HEK293 (cell line): ENCODE measurements around the gene PLAAT4.

Source experiments
- INSM2 ChIP-seq: fragments of 450-650 bp; formaldehyde crosslinking; IDR thresholded peaks from 2 replicates; pipeline ENCODE4 v1.5.1; 2016; ENCODE audit warnings: missing biosample characterization, missing genetic modification characterization
- KLF10 ChIP-seq: fragments of 450-650 bp; IDR thresholded peaks from 2 replicates; pipeline ENCODE4 v1.5.1; 2018; ENCODE audit warnings: missing biosample characterization, mild to moderate bottlenecking, missing genetic modification characterization
- TCF7L2 ChIP-seq: IDR thresholded peaks from 2 replicates; pipeline ENCODE4 v1.6.1; 2011; ENCODE audit warnings: low read depth, mild to moderate bottlenecking, inconsistent platforms, low read length, moderate library complexity, borderline replicate concordance
- WT1 ChIP-seq: fragments of 450-650 bp; formaldehyde crosslinking; IDR thresholded peaks from 2 replicates; pipeline ENCODE4 v1.5.1; 2016; ENCODE audit warnings: missing biosample characterization, missing genetic modification characterization
- YY1 ChIP-seq: fragments of 450-650 bp; formaldehyde crosslinking; IDR thresholded peaks from 2 replicates; pipeline ENCODE4 v1.5.1; 2018; ENCODE audit warnings: missing biosample characterization, missing genetic modification characterization
- ZNF223 ChIP-seq: fragments of 450-650 bp; formaldehyde crosslinking; IDR thresholded peaks from 2 replicates; pipeline ENCODE4 v1.5.1; 2016; ENCODE audit warnings: missing biosample characterization, missing genetic modification characterization
- ZNF292 ChIP-seq: fragments of 450-650 bp; formaldehyde crosslinking; IDR thresholded peaks from 2 replicates; pipeline ENCODE4 v1.5.1; 2016; ENCODE audit warnings: low read depth, missing biosample characterization, missing genetic modification characterization, borderline replicate concordance
- ZNF398 ChIP-seq: fragments of 450-650 bp; formaldehyde crosslinking; IDR thresholded peaks from 2 replicates; pipeline ENCODE4 v1.5.1; 2017; ENCODE audit warnings: missing biosample characterization, missing genetic modification characterization
- ZNF501 ChIP-seq: fragments of 450-650 bp; formaldehyde crosslinking; IDR thresholded peaks from 2 replicates; pipeline ENCODE4 v1.5.1; 2016; ENCODE audit warnings: missing biosample characterization, missing genetic modification characterization
- ZNF561 ChIP-seq: fragments of 450-650 bp; IDR thresholded peaks from 2 replicates; pipeline ENCODE4 v1.5.1; 2018; ENCODE audit warnings: missing biosample characterization, missing genetic modification characterization, borderline replicate concordance
- ZNF701 ChIP-seq: fragments of 450-650 bp; formaldehyde crosslinking; IDR thresholded peaks from 2 replicates; pipeline ENCODE4 v1.5.1; 2016; ENCODE audit warnings: missing biosample characterization, missing genetic modification characterization
- TF ChIP-seq, protein P1 (sequence below): fragments of 450-650 bp; formaldehyde crosslinking; IDR thresholded peaks from 2 replicates; pipeline ENCODE4 v1.5.1; 2016; ENCODE audit warnings: missing biosample characterization, missing genetic modification characterization

DNA sequence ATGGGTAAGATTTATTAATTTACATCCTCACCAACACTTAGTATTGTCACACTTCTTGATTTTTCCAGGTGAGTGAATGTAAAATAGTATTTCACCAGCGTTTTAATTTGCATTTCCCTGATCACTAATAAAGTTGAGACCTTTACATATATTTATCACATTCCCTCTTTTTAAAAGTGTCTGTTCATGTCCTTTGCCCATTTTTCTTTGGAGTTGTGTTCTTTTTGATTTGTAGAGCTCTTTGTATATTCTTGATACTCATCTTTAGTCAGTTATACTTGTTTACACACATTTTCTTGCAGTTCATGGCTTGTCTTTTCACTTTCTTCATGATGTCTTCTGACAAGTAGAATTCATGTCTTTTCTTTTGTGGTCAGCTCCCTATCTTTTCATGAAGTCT, 43.5 kb upstream of the PLAAT4 start:
- TF ChIP-seq, protein P1, sequence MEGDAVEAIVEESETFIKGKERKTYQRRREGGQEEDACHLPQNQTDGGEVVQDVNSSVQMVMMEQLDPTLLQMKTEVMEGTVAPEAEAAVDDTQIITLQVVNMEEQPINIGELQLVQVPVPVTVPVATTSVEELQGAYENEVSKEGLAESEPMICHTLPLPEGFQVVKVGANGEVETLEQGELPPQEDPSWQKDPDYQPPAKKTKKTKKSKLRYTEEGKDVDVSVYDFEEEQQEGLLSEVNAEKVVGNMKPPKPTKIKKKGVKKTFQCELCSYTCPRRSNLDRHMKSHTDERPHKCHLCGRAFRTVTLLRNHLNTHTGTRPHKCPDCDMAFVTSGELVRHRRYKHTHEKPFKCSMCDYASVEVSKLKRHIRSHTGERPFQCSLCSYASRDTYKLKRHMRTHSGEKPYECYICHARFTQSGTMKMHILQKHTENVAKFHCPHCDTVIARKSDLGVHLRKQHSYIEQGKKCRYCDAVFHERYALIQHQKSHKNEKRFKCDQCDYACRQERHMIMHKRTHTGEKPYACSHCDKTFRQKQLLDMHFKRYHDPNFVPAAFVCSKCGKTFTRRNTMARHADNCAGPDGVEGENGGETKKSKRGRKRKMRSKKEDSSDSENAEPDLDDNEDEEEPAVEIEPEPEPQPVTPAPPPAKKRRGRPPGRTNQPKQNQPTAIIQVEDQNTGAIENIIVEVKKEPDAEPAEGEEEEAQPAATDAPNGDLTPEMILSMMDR = no peak
- TF ChIP-seq ZNF561 (tag by site-specific recombination) = no peak
- TF ChIP-seq ZNF398 (tag by site-specific recombination) = no peak
- TF ChIP-seq ZNF701 (tag by site-specific recombination) = no peak
- no peak for TF ChIP-seq ZNF292 (tag by site-specific recombination)
- TF ChIP-seq WT1 (tag by site-specific recombination) = no peak
- no peak for TF ChIP-seq YY1 (tag by site-specific recombination)
- no peak for TF ChIP-seq TCF7L2
- TF ChIP-seq INSM2 = no peak
- TF ChIP-seq KLF10 (tag by site-specific recombination) = no peak
- no peak for TF ChIP-seq ZNF501 (tag by site-specific recombination)
- TF ChIP-seq ZNF223 (tag by site-specific recombination) = no peak
